GM21515 (cell line): ENCODE data around the gene SCTR.

Experiments used
- ATAC-seq: cut with Tn5 transposase; IDR thresholded peaks from one replicate; pipeline ENCODE4 v1.9.1; 2021; ENCODE audit not compliant: unreplicated experiment

The SCTR gene

DNA sequence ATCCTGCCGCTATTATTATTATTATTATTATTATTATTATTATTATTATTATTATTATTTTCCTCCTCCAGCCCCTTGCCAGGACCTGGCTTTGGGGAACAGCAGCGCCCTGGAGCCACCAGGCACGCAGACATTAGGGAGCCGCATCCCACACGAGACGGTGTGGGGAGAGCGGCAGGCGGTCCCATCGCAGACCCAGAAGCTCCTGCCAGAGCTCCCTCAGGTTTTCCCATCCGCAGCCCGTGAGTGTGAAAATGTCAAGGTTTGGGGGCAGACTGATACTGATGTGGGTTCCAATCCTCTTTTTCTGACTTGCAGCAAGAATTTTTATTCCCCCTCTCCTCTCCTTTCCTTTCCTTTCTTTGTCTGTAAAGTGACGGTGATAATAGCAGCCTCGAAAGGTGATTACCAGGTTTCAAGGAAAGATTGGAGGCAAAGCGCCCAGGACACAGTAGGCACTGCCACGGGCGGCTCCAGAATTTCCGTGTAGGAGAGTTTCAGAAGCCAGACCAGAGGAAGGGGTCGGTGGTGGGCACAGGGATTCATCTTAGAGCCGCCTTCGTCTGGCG is 816 bp downstream of the SCTR start:
- ATAC-seq: no peak

DNA sequence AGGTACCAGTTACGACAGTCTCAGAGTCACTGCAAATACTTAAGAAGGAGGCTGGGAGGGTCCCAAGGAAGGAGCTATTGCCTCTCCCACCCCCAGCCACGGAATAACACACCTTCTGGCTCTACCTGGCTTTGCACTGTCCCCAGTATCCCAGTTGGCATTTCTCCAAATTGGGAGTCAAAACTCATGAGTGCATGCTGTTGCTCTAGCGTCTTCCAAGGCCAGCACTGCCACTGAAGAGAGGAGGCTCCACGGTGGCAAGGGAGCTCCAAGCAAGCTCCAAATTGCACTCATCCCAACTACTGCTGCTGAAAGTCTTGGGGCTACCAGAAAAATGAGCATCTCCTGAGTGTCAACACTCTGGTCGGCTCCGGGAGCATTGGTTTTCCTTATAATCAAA is 1.6 kb downstream of the SCTR start:
- ATAC-seq: no peak

DNA sequence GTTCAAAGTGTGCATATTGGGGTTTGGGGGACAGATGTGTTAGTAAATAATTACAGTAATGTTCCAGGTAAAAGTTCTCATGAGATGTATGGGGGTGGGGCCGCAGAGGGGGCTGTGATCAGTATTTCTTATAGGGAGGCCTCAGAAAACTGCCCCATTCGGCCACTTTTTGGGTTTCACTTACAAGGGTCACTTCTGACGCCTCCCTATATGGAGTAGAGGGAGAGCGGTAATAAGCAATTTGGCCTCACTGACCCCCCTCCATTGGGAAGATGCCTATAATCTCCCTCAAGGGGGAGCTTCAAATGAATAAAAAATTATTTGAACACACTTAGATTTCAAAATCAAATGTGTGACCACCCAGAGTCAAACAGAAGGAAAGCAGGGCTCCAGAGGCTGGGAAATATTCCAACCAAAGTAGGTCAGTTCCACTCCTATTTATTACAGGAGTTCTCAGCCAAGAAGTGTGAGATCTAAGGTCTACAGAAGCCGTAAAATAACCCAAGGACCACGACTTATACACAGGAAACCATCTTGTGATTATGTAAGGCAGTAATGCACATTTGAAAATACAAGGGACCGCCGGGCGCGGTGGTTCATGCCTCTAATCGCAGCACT is 2.7 kb downstream of the SCTR start:
- no peak for ATAC-seq

DNA sequence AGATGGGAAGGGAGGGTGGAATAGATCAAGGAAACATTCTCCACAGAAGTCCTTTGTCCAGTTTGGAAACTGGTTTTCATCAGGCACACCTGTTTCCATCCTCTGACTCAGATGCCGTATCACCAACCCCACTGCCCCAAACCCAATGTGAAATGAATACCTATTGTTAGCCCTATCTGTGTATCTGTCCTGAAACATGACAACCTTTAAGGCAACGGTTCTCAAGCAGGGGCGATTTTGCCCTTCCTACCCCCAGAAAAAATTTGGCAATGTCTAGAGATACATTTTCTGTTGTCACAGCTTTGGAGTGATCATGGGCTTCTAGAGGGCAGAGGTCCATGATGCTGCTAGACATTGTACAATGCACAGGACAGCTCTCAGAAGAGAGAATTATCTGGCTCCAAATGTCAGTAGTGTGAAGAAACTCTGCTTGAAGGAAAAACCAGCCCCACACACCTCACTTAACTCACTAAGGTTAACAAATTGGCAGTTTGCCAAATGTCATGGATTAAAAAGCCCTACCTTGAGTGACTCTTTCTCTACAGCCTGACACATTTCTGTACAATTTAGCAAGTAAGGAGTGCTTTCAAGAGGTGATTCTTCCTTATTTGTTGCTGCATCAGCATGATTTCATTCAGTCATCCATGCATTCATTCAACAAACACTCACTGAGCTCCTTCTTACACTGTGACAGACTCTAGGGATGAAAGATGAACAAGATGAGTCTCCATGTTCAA is 3.4 kb downstream of the SCTR start:
- ATAC-seq: no peak

DNA sequence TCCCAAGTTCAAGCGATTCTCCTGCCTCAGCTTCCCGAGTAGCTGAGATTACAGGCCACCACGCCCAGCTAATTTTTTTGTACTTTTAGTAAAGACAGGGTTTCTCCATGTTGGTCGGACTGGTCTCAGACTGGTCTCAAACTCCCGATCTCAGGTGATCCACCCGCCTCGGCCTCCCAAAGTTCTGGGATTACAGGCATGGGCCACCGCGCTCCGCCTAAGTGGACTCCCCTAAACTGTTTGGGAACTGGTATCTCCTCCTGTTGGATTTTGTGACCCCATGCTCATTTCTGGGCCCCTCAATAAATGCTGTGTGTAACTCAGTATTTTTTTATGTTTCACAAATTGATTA is 5.2 kb downstream of the SCTR start:
- ATAC-seq: no peak

DNA sequence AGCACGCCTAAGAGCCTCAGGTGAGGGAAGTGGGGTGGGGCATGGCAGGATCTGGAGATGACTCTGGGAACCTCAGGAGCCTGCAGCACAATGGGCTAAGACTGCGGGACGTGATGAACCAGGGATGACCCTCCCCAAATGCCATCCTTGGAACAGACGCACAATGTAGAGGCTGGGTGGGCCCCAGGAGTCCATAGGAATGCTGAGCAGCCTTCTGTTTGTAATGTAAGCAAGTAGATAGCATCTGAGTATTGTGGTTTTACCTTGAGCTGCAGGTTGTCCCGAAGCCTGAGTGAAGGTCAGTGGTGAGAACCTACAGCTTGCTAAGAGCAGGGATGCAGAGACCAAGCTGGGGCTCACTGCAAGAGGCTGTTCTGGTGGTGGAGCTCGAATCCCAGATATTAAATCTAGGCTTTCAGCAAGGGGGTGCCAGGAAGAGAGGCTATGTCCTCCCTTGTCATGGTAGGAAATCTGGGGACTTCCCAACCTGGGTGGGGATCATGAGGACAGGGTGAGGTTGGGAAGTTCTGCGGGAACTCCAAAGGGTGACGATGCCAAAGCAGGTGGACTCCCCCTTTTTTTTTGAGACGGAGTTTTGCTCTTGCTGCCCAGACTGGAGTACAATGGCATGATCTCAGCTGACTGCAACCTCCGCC is 5.8 kb downstream of the SCTR start:
- ATAC-seq: no peak

DNA sequence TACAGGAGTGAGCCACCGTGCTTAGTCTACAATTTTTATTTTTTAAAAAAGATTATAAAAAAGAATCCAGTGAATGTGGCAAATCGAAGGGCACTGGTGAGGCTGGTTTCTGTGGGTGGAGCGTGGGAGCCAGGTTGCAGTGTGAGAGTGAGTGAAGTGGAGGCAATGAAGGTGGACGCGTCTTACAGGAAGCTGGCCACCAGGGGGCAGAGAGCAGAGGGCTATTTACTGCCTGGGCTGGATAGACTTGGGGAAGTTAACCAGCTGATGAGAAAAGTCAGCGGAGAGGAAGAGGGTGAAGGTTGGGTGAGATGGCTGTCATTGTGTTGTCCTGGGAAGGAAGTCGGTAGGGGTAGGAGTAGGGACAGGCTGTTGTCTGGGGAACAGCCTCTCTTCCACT is 6.8 kb downstream of the SCTR start:
- ATAC-seq: peak; percentile 94

DNA sequence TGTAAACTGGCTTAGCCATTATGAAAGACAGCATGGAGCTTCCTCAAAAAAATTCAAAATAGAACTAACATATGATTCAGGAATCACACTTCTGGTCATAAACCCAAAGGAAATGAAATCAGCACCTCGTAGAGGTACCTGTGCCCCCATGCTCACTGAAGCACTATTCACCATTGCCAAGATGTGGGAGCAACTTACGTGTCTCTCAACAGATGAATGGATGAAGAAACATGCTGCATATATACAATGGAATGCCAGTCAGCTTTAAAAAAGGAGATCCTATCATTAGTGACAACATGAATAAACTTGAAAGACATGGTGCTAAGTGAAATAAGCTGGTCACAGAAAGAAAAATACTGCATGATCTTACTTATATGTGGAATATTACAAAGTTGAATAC is 8.2 kb downstream of the SCTR start:
- ATAC-seq: no peak

DNA sequence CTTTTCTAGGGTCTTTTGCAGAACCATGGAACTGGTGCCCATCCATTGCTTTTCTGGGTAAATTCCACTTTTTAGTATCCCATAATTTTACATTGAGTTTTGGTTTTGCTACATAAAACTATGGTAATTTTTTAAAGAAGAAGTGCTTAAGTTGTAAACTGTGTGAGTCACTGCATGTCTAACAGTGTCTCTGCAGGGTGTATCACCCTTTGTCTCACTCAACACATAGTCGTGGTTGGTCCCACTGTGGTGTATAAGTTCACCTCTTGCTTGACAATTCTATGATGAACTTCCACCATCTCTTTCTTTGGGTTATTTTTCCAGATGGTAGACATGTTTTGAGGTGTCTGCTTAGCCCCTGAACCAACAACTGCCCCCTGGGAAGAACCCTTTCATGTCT is 10.5 kb downstream of the SCTR start:
- no peak for ATAC-seq

DNA sequence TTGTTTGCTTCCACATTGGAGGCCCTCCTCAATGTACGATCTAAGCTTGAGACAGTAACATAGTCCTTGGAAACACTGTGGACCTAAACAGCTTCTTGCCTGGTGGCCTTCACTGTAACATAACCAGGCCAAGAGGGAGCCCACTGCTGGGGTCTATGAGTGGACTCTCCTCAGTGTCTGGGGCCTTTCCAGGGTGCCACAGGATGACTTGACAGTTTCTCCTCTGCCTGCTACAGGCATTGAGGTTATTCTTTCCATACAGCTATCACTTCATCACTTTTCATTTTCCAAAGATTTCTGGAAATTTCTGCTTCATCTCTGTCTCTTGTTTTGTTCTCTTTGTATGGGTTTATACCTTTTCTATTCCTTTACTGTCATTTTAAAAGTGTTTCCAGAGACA is 11.3 kb downstream of the SCTR start:
- no peak for ATAC-seq

DNA sequence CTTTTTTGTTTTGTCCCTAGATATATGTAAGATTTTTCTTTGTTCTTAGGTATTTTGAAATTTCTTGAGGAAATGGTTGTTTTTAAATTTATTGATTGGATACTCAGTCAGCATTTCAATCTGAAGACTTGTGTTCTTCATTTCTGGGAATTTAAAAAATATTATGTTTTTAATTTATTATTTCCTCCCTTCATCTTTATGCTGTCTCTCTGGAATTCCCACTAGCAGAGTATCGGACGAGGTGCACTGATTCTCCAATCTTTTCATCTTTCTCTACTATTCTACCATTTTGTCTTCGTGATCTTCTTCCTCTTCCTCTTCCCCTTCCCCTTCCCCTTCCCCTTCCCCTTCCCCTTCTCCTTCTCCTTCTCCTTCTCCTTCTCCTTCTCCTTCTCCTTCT is 12.3 kb downstream of the SCTR start:
- ATAC-seq: no peak

DNA sequence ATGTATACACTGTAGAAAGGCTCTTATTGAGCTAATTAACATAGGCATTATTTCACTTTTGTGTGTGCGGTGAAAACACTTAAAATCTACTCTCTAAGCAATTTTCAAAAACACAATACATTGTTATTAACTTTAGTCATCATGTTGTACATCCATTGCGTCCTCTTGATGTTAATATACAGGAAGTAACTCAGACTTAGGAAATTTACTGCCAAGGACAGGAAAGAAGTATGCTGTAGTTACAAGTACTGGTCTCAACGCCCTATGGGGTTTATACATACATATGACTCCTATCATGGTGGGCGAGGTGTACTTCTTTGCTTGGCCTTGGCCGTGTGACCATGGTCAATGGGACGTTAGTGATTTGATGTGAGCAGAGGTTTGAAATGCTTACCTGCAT is 15.5 kb downstream of the SCTR start:
- ATAC-seq: no peak

DNA sequence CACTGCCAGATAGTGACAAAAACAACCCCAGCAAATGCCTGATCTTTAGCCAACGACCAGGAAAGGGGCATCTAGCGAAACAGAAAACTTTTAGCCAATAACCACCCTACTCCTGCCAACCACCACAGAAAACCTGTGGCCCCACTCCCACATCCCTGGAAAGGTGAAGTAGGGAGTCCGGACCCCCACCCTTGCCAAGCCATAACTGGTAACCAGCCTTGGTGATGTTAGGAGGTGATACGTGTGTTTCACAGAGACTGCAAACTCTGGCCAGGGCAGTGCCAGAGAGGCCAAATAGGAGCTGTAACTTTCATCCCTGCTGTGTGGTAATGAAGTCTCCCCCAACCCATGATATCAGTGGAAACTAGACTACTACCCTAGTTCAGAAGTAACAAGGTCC is 27.6 kb downstream of the SCTR start:
- ATAC-seq: no peak

DNA sequence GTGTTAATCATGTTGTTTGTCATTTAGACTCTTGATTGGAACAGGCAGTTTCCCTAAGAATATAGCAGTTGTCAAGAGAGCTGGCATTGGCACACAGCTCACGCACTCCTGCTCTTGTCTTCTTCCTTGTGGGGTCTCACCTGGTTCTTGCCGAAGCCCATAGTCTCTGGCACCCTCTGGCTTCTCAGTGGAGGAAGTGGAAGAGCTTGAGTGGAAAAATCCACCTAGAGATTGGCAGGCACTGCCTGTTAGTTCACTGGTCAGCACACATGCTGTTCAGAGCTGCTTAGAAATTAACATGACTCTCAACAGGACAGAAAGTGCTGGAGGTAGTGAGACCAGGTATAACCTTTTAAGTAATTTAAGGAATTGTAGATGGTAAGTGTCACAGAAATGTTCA is 28.3 kb downstream of the SCTR start:
- no peak for ATAC-seq

DNA sequence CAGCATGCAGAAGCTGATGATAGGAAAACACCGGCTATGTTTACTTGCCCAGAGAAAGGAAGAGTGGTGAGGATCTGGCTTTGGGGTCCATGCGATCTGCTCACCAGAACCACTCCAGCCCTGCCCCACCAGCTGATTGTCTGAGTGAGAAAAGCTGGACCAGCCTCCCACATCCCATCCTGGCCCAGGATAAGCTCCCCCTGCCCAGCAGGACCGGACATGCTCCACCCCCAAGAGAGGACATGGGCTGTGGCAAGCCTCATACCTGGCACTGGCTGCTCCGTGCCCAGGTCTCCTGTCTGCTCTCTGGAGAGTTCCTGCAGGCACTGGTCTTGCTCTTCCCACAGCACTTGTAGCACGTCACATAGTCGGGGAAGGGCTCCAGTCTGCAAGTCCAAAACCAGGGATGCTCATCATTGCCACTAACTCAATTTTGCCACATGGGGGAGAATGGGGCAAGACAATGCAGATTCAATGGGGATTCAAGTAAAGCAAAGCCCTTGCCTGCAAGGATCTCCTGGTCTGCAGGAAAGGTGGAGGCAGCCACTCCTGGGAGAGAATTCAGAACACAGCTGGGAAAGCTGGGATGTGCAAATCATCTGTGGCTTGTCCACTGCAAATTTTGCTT is 30.0 kb downstream of the SCTR start:
- no peak for ATAC-seq

DNA sequence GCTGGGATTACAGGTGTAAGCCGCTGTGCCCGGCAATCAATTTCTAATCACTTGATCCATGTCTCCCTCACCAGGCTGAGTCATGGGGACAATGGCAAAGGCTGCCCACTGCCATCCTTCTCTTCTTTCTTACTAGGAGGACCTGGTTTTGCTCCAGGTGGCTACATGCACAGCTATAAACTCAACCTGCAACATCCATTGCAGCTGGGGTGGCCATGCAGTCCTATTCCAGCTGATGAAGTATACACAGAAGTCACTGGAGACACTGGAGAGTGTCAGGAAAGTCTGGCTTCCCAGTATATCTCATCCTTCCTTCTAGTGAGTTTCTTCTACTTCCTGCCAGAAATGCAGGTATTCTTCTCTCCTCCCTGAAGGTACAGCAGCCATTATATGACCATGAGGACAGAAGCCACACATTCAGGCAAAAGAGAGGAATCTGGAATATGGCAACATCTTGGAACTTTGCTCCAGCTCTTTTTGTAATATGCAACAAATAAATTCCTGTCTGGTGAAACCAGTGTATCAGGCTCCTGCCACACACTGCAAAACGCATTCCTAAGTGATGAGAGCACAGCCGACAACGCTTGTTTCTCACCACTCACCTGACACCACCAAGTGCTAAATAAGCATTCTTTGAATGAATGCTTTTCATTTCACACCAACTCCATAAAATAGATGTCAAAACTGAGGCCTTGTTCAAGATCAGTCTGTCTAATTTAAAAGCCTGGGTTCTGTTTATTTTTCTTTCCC is 32.3 kb downstream of the SCTR start:
- no peak for ATAC-seq

DNA sequence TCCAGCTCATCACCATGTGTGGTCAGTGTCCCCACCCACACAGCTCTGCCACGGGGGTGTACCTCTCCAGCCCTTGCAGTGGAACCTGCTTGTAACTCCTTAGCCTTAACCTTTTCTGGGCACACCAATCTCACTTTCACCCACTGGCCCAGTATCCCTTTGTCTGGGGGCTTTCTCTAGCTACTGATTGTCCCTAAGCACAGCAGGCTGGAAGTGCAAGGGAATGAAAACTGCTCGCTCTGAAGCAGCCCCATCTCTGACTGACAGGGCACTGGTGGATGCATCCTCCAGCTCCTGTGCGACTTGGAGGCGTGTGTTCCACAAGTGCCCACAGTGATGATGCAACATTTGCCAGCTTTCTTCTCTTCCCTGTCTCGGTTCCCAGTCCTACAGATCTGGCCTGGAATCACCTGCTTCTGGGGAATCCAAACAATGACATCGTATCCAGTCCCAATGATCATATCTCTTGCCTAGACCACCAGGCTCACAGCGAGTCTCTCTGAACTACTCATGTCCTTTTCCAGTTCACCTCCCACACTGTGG is 33.6 kb downstream of the SCTR start:
- no peak for ATAC-seq

DNA sequence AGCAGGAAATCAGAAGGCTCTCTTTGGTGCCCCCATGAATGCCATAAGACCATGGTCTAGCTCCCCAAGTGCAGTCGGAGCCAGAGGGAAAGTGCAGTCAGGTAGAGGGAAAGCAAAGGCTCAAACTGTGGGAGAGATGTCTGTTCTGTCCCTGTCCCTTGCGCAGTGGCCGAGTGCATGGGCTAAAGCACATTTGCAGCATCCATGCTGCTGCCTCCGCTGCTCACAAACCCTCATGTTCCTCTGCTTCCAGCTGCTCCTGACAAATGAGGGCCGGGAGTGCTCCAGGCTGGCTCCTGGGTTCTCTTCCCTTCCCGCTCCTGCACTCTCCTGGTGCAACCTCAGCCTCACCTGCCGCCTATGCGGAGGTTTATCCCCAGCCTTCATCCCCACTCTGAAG is 34.2 kb downstream of the SCTR start:
- ATAC-seq: no peak

DNA sequence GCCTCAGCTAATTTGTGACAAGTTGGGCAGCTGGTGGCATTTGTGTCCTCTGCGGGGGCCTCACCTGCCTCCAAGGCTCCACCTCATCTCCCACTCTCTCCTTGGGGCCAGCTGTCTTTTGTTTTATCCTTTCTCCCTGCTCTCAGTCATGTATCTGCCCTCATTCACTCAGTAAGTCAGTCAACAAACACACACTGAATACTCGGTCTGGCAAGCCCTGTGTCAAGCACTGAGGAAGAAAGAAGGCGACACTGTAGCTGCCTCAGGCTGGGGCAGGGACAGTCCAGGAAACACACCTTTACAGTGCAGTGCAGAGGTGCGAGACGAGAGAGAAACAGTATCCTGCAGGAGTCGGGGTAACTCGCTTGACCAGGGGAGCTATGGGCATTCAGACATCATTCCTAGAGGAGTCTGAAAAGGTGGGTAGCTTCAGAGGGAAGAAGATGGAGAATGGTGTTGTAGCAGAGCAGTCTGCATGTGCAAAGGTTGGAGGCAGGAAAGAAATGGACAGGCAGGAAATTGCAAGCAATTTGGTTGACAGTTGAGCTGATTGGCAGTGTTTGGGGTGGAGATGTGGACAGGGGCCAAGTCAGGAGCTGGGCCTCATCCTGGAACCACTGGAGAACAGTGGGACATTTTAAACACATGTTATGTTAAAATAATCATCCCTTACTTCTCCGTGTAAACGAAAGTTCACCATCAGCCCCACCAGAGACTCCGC is 34.9 kb downstream of the SCTR start:
- ATAC-seq: no peak
